Stomach (tissue), 9 donors: ENCODE data around the gene RFXANK. TPM values are rescaled to one million over a fixed set of nuclear protein-coding genes. Genes with fewer than 3 reads are reported as not detected.

Experiments
- DNase-seq, 2 donors: peaks; one replicate each; pipeline versions ENCODE4 v3.0.0 to v3.0.0-alpha.2; 2013 to 2019
- H3K27ac ChIP-seq, 5 donors: fragments of 200-600 bp in 4 of 5; sonication (generic) in 4 of 5; one replicate each; pipeline ENCODE4 v1.5.1; 2013 to 2019; ENCODE audit warnings: mild to moderate bottlenecking in 1 of 5, moderate library complexity in 1 of 5
- H3K27me3 ChIP-seq, 3 donors: fragments of 200-600 bp; sonication (generic); one replicate each; pipeline ENCODE4 v1.5.1; 2017 to 2019; ENCODE audit warnings: mixed run types in 1 of 3
- H3K36me3 ChIP-seq, 4 donors: fragments of 200-600 bp; sonication (generic); 1 replicate in 3 of 4; 2 replicates in 1 of 4; pipeline ENCODE4 v1.5.1; 2016 to 2019
- H3K4me1 ChIP-seq, 4 donors: fragments of 200-600 bp; sonication (generic); one replicate each; pipeline ENCODE4 v1.5.1; 2016 to 2019
- H3K4me3 ChIP-seq, 4 donors: fragments of 200-600 bp; sonication (generic) in 3 of 4; one replicate each; pipeline ENCODE4 v1.5.1; 2016 to 2019; ENCODE audit warnings: mild to moderate bottlenecking in 1 of 4
- H3K9me3 ChIP-seq, 4 donors: fragments of 200-600 bp; sonication (generic); one replicate each; pipeline ENCODE4 v1.5.1; 2016 to 2019
- CTCF ChIP-seq, 7 experiments: fragments of 450-650 bp in 4 of 7; fragments of 200-600 bp in 3 of 7; sonication (generic) in 3 of 7; IDR thresholded peaks; one replicate each; pipeline ENCODE4 v1.5.1; 2016 to 2019; ENCODE audit warnings: antibody characterized with exemption in 7 of 7, control low read depth in 2 of 7, mild to moderate bottlenecking in 1 of 7
- EP300 ChIP-seq: sonication (generic); formaldehyde crosslinking; IDR thresholded peaks from one replicate; pipeline ENCODE4 v1.6.1; 2017; ENCODE audit warnings: antibody characterized with exemption
- POLR2A ChIP-seq, 4 donors: fragments of 450-650 bp; IDR thresholded peaks; one replicate each; pipeline ENCODE4 v1.6.1; 2016; ENCODE audit warnings: antibody characterized with exemption in 4 of 4, control low read depth in 2 of 4, mild to moderate bottlenecking in 1 of 4, moderate library complexity in 1 of 4
- POLR2AphosphoS5 ChIP-seq, 3 donors: sonication (generic); formaldehyde crosslinking; IDR thresholded peaks; one replicate each; pipeline ENCODE4 v1.6.1; 2016; ENCODE audit warnings: antibody characterized with exemption in 3 of 3
- WGBS, 5 donors: extraction: QIAGEN DNeasy Blood & Tissue Kit in 3 of 5; methylation state at CpG; one replicate each; pipeline versions ENCODE4 v1.1.5 to v1.1.7; 2013 to 2018; 5-methylcytosine and 5-hydroxymethylcytosine counted together
- intact Hi-C: fragments of 100-400 bp; cut with DNase I; formaldehyde crosslinking; loops from one replicate; pipeline ENCODE4 v1.15.1; 2023; ENCODE audit warnings: low total_unique reads
- polyA plus RNA-seq, 3 donors: library from polyadenylated mRNA; stranded (reverse); fragments of 200-250 nt; gene quantifications; one replicate each; pipeline ENCODE4 v1.2.3, GENCODE V29; 2013
- total RNA-seq, 5 donors: library from RNA; depleted of rRNA; stranded (reverse); fragments of >200 nt; gene quantifications; one replicate each; pipeline versions ENCODE4 v1.1.0 to v1.2.3, GENCODE V29; 2014 to 2016
- donor health status: healthy with polysubstance abuse.
- donor health status: Bipolar disorder and iron deficiency.
- donor health status: healthy.

The RFXANK gene
- total and polyA plus RNA-seq, 8 donors, result 17.4 to 145 (median 112) TPM

GRCh38 chr19:19151418-19151817 lies 40.6 kb upstream of the RFXANK start:
- intact Hi-C loops, result no loop called here
- H3K9me3 ChIP-seq, result no peaks in the 10 kb centered on the region
- H3K36me3 ChIP-seq, result peaks cover 0 to 42% (median 36%) of the 10 kb centered on the region in 4 donors
- WGBS, 5 donors, result 67 to 80% (median 77%) methylated on average over 1 to 11 of the region's 11 CpGs
- peaks cover 0 to under 1% (median 0%) of the 10 kb centered on the region in 4 donors for H3K4me1 ChIP-seq
- no peak overlapping the region for H3K27ac ChIP-seq
- TF ChIP-seq CTCF (IDR thresholded peaks at IDR 0.05), result no peak
- TF ChIP-seq POLR2AphosphoS5 (IDR thresholded peaks at IDR 0.05), result no peak
- no peak for TF ChIP-seq EP300
- TF ChIP-seq POLR2A (IDR thresholded peaks at IDR 0.05), result no peak
- no peak for DNase-seq
- H3K27me3 ChIP-seq, result no peaks in the 10 kb centered on the region
- H3K4me3 ChIP-seq, result no peak overlapping the region

- intact Hi-C loops, result no loop called here
- WGBS, 5 donors, result 81 to 86% (median 84%) methylated on average over 13 of the region's 13 CpGs
- no peak for TF ChIP-seq CTCF (IDR thresholded peaks at IDR 0.05)
- TF ChIP-seq POLR2AphosphoS5 (IDR thresholded peaks at IDR 0.05), result no peak
- TF ChIP-seq EP300, result no peak
- no peak for TF ChIP-seq POLR2A (IDR thresholded peaks at IDR 0.05)
Observed at GRCh38 chr19:19152668-19153384, 39.2 kb upstream of the RFXANK start.

GRCh38 chr19:19154768-19155494 lies 37.1 kb upstream of the RFXANK start:
- Histone ChIP-seq H3K9me3 (no peaks in the 10 kb centered on the region), H3K27me3 (no peaks in the 10 kb centered on the region), H3K36me3 (peaks cover 0 to 17% (median 13%) of the 10 kb centered on the region in 4 donors), H3K27ac (no peak overlapping the region), H3K4me1 (no peaks in the 10 kb centered on the region), H3K4me3 (no peak overlapping the region)
- TF ChIP-seq EP300 (no peak), POLR2AphosphoS5 (IDR thresholded peaks at IDR 0.05) (no peak)
- intact Hi-C loops, result no loop called here
- DNase-seq, result no peak
- WGBS, 5 donors, result 85 to 96% (median 95%) methylated on average over 6 of the region's 6 CpGs

More at GRCh38 chr19:19152668-19153384, 39.2 kb upstream of the RFXANK start:
- no peaks in the 10 kb centered on the region for H3K27me3 ChIP-seq
- DNase-seq, result no peak
- H3K4me1 ChIP-seq, result no peaks in the 10 kb centered on the region
- peaks cover 0 to 35% (median 31%) of the 10 kb centered on the region in 4 donors for H3K36me3 ChIP-seq
- H3K9me3 ChIP-seq, result no peaks in the 10 kb centered on the region
- H3K27ac ChIP-seq, result no peak overlapping the region
- H3K4me3 ChIP-seq, result no peak overlapping the region

GRCh38 chr19:19155495-19156219 lies 36.4 kb upstream of the RFXANK start:
- H3K9me3 ChIP-seq, result no peaks in the 10 kb centered on the region
- no peak overlapping the region for H3K4me3 ChIP-seq
- H3K27me3 ChIP-seq, result no peaks in the 10 kb centered on the region
- no peaks in the 10 kb centered on the region for H3K4me1 ChIP-seq
- 91 to 97% (median 95%) methylated on average over 9 to 10 of the region's 10 CpGs for WGBS, 5 donors
- DNase-seq, result peak in 1 of 2 donors; percentile 38
- peaks cover 0 to 17% (median 13%) of the 10 kb centered on the region in 4 donors for H3K36me3 ChIP-seq
- H3K27ac ChIP-seq, result no peak overlapping the region
- TF ChIP-seq POLR2A (IDR thresholded peaks at IDR 0.05) (no peak), CTCF (IDR thresholded peaks at IDR 0.05) (no peak), EP300 (no peak), POLR2AphosphoS5 (IDR thresholded peaks at IDR 0.05) (no peak)
- intact Hi-C loops, result no loop called here
